ENCODE measurements around the gene CYSRT1. TPM values are rescaled to one million over a fixed set of nuclear protein-coding genes. Genes with fewer than 3 reads are reported as not detected.

CYSRT1 gene
- total and polyA plus RNA-seq, 2 experiments from 2014 or later = 0.43 to 0.75 TPM

DNA sequence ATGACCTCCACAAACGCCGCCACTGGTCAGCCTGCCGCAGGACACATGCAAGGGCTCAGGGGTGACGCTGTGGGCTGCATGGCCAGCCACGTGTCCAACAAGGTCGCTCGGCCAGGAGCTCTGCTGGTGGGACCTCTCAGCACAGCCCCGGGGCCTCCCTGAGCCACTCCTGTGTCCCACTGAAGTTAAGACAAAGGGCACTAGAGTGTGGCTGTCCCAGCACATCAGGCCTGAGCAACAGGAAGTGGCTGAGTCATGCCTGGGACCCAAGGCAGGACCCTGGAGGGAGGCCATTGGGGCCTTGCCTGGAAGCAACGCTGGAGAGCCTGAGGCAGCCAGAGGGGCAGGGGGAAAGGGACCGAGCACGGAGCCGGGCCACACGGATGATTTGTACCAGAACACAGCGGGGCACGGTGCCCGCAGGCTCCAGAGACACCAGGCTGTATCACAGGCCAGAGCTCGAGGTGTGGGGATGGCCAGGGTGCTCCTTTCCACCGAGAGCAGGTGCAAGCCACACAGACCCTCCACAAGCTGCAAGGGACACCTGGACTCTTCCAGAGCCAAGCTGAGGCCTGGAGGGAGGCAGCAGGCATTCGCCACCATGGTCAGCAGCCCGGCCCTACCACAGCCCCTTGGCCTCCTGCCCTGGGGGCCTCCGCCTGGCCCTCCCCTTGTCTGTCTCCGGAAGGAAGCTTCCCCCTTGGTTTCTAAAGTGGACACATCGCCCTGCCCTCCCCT lies 46.6 kb upstream of the CYSRT1 start:
- 93 to 94% methylated on average over 22 to 23 of the region's 23 CpGs for WGBS, 2 experiments (ENCODE audit: low coverage in 1 of 2, low lambda C conversion rate in 2 of 2, missing lambda C conversion rate in 2 of 2)
- DNase-seq = peak; percentile 7
- Histone ChIP-seq H3F3A (ENCODE audit: insufficient read depth) (peaks cover 4% of the 10 kb centered on the region; the same call in 1 of the 2 replicates), H3K9me2 (ENCODE audit: insufficient read depth) (no peaks in the 10 kb centered on the region), H2AFZ (no peak overlapping the region), H3K27me3 (replicated peaks; ENCODE audit: insufficient read depth) (no peaks in the 10 kb centered on the region), H3K9ac (no peak overlapping the region), H3K4me1 (ENCODE audit: insufficient read depth) (no peaks in the 10 kb centered on the region), H3K27ac (no peak overlapping the region), H3K4me2 (ENCODE audit: unreplicated experiment) (no peak overlapping the region), H3K9me3 (ENCODE audit: low read depth) (no peaks in the 10 kb centered on the region), H3K4me3 (no peak overlapping the region), H3K36me3 (ENCODE audit: low read depth) (no peaks in the 10 kb centered on the region; the same call in 1 of the 2 replicates), H3K79me2 (ENCODE audit: insufficient read depth) (no peaks in the 10 kb centered on the region), H4K20me1 (ENCODE audit: insufficient read depth) (no peaks in the 10 kb centered on the region)
- in situ Hi-C loops (cut with MboI) = no loop called here
- TF ChIP-seq EZH2 (IDR thresholded peaks at IDR 0.05; ENCODE audit: insufficient read depth, poor library complexity, severe bottlenecking) (no peak), EZH2phosphoT487 (IDR thresholded peaks at IDR 0.05; ENCODE audit: insufficient read depth, low read depth) (no peak)

DNA sequence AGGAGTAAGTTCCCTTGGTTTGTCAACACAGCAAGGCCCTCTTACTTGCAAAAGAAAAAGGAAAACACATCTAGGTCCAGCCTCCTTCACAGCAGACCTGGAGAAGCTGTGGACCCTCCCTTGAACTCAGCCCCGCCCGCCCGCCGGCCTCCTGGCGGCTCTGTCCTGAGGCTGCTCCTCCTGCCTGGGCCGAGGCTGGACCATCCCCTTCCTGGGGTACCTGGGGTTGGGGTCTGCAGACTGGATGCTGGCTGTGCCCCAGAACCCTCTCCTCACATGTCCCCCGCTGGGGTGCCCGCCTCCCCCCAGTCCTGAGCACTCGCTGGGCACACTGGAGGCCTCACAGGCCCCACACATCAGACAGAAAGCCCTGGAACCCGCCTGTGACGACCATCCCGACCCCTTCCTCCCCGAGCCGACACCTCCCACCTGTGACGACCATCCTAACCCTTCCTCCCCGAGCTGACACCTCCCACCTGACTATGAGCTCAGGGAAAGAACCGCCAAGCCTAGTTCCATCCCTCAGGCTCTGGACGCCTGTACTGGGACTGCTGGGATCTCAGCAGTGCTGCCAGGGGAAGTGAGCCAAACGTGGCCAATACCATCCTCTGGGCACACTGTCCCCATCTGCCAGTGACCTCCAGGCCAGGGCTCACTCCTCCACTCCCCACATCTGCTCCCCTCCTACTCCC lies 45.9 kb upstream of the CYSRT1 start:
- Histone ChIP-seq H3K79me2 (ENCODE audit: insufficient read depth) (no peaks in the 10 kb centered on the region), H3K9me2 (ENCODE audit: insufficient read depth) (no peaks in the 10 kb centered on the region), H3F3A (ENCODE audit: insufficient read depth) (peaks cover 4% of the 10 kb centered on the region; the same call in 1 of the 2 replicates), H3K4me3 (no peak overlapping the region), H2AFZ (no peak overlapping the region), H3K9me3 (ENCODE audit: low read depth) (no peaks in the 10 kb centered on the region), H3K9ac (no peak overlapping the region), H3K4me1 (ENCODE audit: insufficient read depth) (no peaks in the 10 kb centered on the region), H3K27ac (no peak overlapping the region), H3K27me3 (replicated peaks; ENCODE audit: insufficient read depth) (no peaks in the 10 kb centered on the region), H3K4me2 (ENCODE audit: unreplicated experiment) (no peak overlapping the region), H3K36me3 (ENCODE audit: low read depth) (no peaks in the 10 kb centered on the region; the same call in 1 of the 2 replicates), H4K20me1 (ENCODE audit: insufficient read depth) (no peaks in the 10 kb centered on the region)
- TF ChIP-seq EZH2phosphoT487 (IDR thresholded peaks at IDR 0.05; ENCODE audit: insufficient read depth, low read depth) = no peak
- no peak for TF ChIP-seq EZH2 (IDR thresholded peaks at IDR 0.05; ENCODE audit: insufficient read depth, poor library complexity, severe bottlenecking)
- in situ Hi-C loops (cut with MboI) = no loop called here
- DNase-seq = no peak
- 95% methylated on average over 19 of the region's 19 CpGs for WGBS, 2 experiments (ENCODE audit: low coverage in 1 of 2, low lambda C conversion rate in 2 of 2, missing lambda C conversion rate in 2 of 2)

DNA sequence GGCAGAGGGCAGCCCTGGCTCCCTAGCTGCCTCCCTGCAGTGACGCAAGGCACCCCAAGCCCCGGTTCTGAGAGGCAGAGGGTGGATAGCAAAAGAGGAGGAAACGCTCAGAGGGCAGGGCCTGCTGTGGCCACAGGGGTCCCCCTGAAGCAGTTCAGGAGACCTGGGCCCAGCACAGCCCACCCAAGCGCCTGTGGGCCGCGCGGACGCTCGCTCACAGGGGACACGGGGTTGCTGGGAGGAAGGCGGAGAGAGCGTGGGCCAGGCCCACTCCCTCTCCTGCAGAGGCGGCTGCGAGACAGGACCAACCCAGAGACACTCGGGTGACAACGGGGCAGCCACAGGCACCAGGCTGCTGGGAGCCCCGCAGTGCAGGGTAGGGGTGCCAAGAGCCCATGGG lies 45.2 kb upstream of the CYSRT1 start:
- no peak for DNase-seq
- peaks cover 4% of the 10 kb centered on the region; the same call in 1 of the 2 replicates for H3F3A ChIP-seq (ENCODE audit: insufficient read depth)
- no peak overlapping the region for H3K9ac ChIP-seq
- H3K4me1 ChIP-seq (ENCODE audit: insufficient read depth) = no peaks in the 10 kb centered on the region
- no peak overlapping the region for H2AFZ ChIP-seq
- H3K4me2 ChIP-seq (ENCODE audit: unreplicated experiment) = no peak overlapping the region
- no peaks in the 10 kb centered on the region for H3K79me2 ChIP-seq (ENCODE audit: insufficient read depth)
- no peaks in the 10 kb centered on the region; the same call in 1 of the 2 replicates for H3K36me3 ChIP-seq (ENCODE audit: low read depth)
- no peak overlapping the region for H3K27ac ChIP-seq
- TF ChIP-seq EZH2phosphoT487 (IDR thresholded peaks at IDR 0.05; ENCODE audit: insufficient read depth, low read depth) (no peak), EZH2 (IDR thresholded peaks at IDR 0.05; ENCODE audit: insufficient read depth, poor library complexity, severe bottlenecking) (no peak)
- WGBS, 2 experiments (ENCODE audit: low coverage in 1 of 2, low lambda C conversion rate in 2 of 2, missing lambda C conversion rate in 2 of 2) = 84 to 93% methylated on average over 17 of the region's 17 CpGs
- H3K9me2 ChIP-seq (ENCODE audit: insufficient read depth) = no peaks in the 10 kb centered on the region
- no peaks in the 10 kb centered on the region for H4K20me1 ChIP-seq (ENCODE audit: insufficient read depth)
- no peaks in the 10 kb centered on the region for H3K9me3 ChIP-seq (ENCODE audit: low read depth)
- no peaks in the 10 kb centered on the region for H3K27me3 ChIP-seq (replicated peaks; ENCODE audit: insufficient read depth)
- H3K4me3 ChIP-seq = no peak overlapping the region
- in situ Hi-C loops (cut with MboI) = no loop called here

DNA sequence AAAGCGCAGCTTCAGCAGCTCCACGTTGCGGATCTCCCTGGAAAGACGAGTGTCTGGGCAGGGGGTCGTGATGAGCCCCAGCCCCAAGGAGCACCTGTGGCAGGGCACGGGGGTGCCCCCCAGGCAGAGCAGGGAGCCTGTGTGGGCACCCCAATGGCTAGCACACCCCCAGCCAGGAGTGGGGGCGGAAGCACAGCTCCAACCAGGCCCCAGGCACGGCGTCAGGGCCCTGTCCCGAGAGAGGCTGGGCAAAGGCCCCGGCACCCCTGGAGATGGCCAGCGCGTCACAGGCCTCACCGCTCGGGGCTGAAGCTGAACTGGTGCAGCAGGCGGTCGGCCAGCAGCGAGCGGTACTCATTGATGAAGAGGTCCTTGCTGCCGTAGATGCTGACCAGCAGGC lies 44.5 kb upstream of the CYSRT1 start:
- Histone ChIP-seq H3K27ac (no peak overlapping the region), H3K27me3 (replicated peaks; ENCODE audit: insufficient read depth) (no peaks in the 10 kb centered on the region), H4K20me1 (ENCODE audit: insufficient read depth) (no peaks in the 10 kb centered on the region), H3F3A (ENCODE audit: insufficient read depth) (peaks cover 4% of the 10 kb centered on the region; the same call in 1 of the 2 replicates), H3K9me3 (ENCODE audit: low read depth) (no peaks in the 10 kb centered on the region), H3K36me3 (ENCODE audit: low read depth) (no peaks in the 10 kb centered on the region; the same call in 1 of the 2 replicates), H3K9me2 (ENCODE audit: insufficient read depth) (no peaks in the 10 kb centered on the region), H3K4me3 (no peak overlapping the region), H3K9ac (no peak overlapping the region), H3K4me2 (ENCODE audit: unreplicated experiment) (no peak overlapping the region), H2AFZ (no peak overlapping the region), H3K79me2 (ENCODE audit: insufficient read depth) (peaks cover 4% of the 10 kb centered on the region; the same call in 1 of the 2 replicates), H3K4me1 (ENCODE audit: insufficient read depth) (no peaks in the 10 kb centered on the region)
- DNase-seq = no peak
- WGBS, 2 experiments (ENCODE audit: low coverage in 1 of 2, low lambda C conversion rate in 2 of 2, missing lambda C conversion rate in 2 of 2) = 90 to 97% methylated on average over 18 to 20 of the region's 20 CpGs
- in situ Hi-C loops (cut with MboI) = no loop called here
- TF ChIP-seq EZH2phosphoT487 (IDR thresholded peaks at IDR 0.05; ENCODE audit: insufficient read depth, low read depth) (no peak), EZH2 (IDR thresholded peaks at IDR 0.05; ENCODE audit: insufficient read depth, poor library complexity, severe bottlenecking) (no peak)

All from GM23248 (cell line).